ENCODE measurements around the gene SEC24D.

Gene SEC24D

GRCh38 chr4:118711052-118711451, 124.9 kb downstream of the SEC24D start:
- no peak for DNase-seq

- no peak for DNase-seq
Observed at GRCh38 chr4:118703118-118703517, 132.8 kb downstream of the SEC24D start.

GRCh38 chr4:118684873-118685811, 150.8 kb downstream of the SEC24D start, which contains the start of gene METTL14:
Gene METTL14, plus strand, starts transcription at chr4:118685392. Its CDS starts 143 bp downstream, at chr4:118685535.
- DNase-seq = peak; percentile 69 to 94 (median 85)

GRCh38 chr4:118683513-118683912, 152.4 kb downstream of the SEC24D start:
- no peak for DNase-seq

DNA sequence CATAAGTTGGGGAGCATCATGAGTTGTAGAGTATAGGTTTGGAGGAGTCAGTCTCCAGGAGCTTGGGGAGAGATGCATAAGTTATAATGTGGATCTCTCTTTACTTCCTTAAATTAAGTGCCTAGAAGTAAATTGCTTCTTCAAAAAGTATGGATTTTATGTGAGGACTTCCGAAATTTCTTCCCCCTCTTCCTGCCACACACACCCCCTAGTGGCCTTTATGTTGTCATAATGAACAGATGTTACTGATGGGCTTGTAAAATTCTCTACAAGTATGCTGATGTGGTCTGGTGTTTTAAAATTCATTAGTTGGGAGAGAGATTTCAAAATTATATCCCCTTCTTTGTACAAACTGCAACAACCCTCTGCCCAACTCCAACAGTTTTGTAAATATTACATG, 153.0 kb downstream of the SEC24D start:
- no peak for DNase-seq

GRCh38 chr4:118680808-118681207, 155.1 kb downstream of the SEC24D start:
- DNase-seq = no peak

GRCh38 chr4:118676128-118676527, 159.8 kb downstream of the SEC24D start:
- DNase-seq = no peak
